GM19452 (cell line): ENCODE data around the gene MORC1.

ENCODE experiments used
- ATAC-seq: cut with Tn5 transposase; IDR thresholded peaks from one replicate; pipeline ENCODE4 v1.9.1; 2021; ENCODE audit not compliant: unreplicated experiment

MORC1 gene

GRCh38 chr3:109035082-109035481 lies 82.9 kb downstream of the MORC1 start:
- no peak for ATAC-seq

DNA sequence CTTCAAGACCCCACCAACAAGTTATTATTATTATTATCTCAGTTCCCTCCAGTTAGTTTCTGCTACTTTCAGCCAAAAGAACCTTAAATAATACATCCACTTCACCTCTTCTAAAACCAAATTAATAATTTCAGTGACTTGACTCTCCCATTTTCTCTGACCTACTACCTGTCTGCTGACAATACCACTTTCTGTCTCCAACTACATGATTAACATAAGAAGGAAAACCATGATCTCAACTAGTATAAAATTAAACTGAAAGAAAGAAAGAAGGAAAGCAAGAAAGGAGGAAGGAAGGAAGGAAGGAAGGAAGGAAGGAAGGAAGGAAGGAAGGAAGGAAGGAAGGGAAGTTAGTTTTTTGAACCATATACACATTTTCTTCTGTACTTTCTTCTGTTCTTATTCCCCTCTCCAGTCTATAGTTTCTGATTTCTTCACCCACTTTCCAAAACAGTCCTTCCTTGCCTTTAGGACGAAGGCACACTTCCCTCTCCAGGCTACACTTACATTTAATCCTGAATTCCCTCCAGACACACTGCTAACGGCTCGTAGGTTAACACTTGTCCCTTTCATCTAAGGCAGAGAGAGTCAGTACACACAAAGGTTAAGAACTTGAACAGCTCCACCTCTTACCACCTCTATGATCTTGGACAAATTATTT lies 84.8 kb downstream of the MORC1 start:
- no peak for ATAC-seq

DNA sequence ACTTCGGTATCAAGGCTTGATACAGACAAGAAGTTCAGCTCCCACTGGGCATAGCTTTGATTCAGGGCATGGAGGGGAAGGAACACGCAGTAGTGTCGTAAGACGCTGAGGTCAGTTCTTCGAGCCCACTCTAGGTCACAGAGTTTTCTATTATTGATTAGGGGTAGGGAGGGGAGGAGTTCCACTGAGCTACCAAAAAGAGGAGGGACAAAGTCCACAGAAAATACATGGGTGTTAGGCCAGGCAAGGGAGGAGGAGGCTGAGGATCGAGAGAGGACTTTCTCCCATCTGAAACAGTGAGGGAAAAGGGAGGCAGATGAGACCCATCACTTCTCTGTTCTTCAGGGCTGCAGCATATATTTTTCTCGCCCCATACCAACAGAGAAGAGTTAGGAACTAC lies 89.2 kb downstream of the MORC1 start:
- no peak for ATAC-seq

DNA sequence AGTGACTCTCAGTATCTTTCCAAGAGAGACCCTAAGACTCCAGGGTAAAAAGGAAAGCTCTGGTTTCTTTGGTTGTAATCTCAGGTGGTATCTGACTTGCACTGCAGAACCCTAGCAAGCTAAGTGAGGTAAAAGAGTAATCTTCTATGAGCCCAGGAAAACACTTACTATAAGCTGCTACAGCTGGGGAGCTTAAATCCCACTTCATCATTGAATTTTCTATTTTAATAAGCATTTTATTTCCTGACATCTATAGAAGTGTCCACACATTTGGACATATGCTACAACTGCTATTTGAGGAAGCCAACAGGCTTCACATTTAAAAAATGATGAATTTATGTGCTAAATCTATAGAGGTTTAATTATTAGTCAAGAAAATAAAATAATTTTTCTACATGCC lies 91.1 kb downstream of the MORC1 start:
- no peak for ATAC-seq

DNA sequence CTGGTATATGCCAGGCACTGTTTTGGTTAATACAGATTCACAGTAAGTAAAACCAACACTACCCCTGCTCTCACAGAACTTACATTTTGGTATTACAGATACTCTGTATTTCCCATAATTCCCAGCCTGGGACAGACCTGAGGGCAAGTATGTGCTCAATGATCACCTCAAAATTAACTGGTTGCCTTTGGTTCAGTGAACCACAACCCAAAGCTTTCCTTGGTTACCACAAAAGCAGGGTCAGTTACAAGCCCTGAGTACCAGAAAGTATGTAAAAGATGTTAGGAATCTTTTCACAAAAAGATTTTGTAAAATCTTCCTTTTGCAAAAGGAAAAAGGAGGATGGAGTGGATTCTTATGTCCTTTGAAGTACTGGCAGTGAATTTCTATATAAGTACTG lies 92.0 kb downstream of the MORC1 start:
- no peak for ATAC-seq

GRCh38 chr3:109023656-109024254 lies 94.2 kb downstream of the MORC1 start:
- peak; percentile 86 for ATAC-seq

GRCh38 chr3:109023167-109023566 lies 94.8 kb downstream of the MORC1 start:
- no peak for ATAC-seq

- no peak for ATAC-seq
These were observed 96.4 kb downstream of the MORC1 start for GRCh38 chr3:109021556-109021955.

DNA sequence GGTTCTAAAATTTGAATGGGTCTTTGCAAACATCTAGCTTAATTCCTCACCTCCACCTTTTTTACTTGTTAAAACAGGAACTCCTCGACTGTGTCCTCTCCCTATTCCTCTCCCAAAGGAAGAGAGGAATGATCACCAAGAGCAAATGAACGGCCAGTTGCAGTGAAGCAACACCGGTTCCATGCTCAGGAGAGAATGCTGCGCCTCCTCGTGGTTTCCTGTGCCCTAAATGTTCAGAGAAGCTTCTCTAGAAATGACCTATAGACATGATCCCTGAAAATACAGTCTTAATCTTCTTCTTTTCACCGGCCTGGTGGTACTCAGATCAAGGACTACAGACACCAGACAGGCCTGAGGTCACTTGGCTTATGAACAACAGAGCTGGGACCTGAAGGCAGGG lies 99.1 kb downstream of the MORC1 start:
- ATAC-seq: no peak

GRCh38 chr3:109005443-109005842 lies 112.5 kb downstream of the MORC1 start:
- ATAC-seq: no peak

DNA sequence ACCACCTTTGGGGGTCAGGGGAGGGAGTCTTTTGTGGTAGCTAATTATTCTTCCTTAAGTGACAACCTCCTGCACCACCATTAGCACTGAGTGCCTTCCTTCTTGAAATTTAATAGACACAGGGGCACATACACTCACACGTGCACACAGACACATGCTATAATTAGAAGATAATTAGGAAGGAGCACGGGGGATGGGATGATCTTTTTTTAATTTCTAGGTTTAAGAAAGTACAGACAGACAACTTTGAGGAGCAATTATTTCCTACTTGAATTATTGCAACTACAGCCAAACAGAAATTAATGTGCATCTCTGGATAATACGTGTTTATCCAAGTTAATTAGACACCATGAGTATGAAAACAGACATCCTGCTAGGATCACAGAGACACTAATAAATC lies 119.5 kb downstream of the MORC1 start:
- ATAC-seq: no peak

DNA sequence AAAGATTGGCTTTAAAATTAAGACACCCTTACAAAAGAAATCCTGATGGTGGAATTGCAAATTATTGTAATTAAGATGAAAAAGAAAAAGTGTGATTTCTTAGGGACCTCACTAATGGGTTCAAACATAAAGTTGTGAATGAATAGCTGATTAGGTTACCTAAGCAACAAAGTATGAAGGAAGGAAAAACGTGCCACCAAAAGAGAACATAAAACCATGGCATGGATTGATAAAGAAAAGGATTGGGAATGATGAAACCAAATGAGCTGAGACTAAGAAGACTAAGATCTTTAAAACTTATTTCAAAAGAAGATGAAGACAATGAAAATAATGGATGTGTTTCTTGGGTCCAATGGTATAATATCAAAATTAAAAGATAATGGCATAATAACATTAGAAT lies 132.1 kb downstream of the MORC1 start:
- ATAC-seq: no peak

- ATAC-seq: no peak
These were observed 134.9 kb downstream of the MORC1 start for GRCh38 chr3:108983051-108983450.

GRCh38 chr3:108976058-108976457 lies 141.9 kb downstream of the MORC1 start:
- ATAC-seq: no peak

- no peak for ATAC-seq
These were observed 144.9 kb downstream of the MORC1 start for GRCh38 chr3:108973019-108973418.

DNA sequence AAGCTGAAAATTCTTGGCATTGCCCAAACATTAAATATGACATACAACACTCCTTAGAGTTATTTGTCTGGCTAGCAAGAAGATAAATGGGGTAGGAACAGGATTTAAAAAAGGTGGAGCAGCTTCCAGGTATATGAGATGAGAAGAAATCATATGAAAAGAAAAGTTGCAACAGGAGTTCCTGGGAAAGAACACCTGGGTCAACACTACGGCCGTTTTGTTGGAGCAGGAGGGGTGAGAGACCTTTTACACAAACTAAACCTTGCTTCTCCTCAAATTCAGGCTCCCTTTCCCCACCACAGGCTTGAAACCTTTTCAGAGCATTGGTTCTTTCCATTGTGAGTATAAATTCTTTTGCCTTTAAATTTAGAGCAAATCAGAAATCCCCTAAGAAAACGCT lies 145.5 kb downstream of the MORC1 start:
- no peak for ATAC-seq

- ATAC-seq: no peak
These were observed 147.4 kb downstream of the MORC1 start for GRCh38 chr3:108970561-108970960.

GRCh38 chr3:108966773-108967172 lies 151.2 kb downstream of the MORC1 start:
- ATAC-seq: no peak

DNA sequence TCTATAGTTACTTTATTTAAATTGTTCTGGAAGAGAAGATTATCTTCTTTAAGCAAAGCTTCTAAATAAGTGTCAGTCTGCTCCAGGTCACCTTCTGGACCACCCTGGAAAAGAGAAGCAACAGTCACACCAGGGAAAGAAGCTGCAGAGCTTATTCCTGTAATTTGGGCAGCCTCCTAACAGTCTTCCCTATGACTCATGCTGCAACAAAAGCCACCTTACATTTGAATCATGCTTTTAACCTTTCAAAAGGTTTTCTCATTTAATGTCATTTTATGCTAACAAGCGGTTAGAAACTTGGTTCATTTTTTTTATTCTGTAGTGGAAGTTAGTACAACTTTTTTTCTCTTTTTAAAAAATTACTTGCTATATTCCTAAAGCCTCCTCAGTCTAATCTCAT lies 158.9 kb downstream of the MORC1 start:
- no peak for ATAC-seq

GRCh38 chr3:108953700-108954099 lies 164.2 kb downstream of the MORC1 start, which contains the start of gene GUCA1C:
TSS of gene GUCA1C (minus strand) at chr3:108953879. CDS start at chr3:108953762, 117 bp downstream.
- no peak for ATAC-seq

DNA sequence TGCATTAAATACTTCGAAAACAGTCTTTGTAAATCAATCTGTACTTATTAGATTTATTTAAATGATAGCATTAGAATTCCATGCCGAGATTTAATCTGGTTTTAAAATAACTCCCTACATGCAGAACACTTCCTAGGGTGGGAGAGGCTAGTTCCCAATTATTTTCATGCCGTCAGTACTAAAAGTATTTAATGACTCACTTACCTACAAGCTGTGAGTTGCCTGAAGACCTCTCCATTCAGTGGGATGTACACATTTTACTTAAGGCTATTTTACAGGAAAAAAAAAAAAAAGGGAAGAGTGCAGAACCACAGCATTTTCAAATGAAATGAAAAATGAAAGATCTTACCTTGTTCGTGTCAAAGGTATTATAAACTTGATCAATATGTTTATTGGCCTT lies 164.7 kb downstream of the MORC1 start:
- no peak for ATAC-seq

- ATAC-seq: no peak
These were observed 166.0 kb downstream of the MORC1 start for GRCh38 chr3:108951820-108952501.
